Upper lobe of right lung (tissue), 1 donor: ENCODE data around the gene TMEM178B. TPM values are rescaled to one million over a fixed set of nuclear protein-coding genes. Genes with fewer than 3 reads are reported as not detected.
"Not testable (repeated sequence)": the region's sequence is repeated elsewhere in the genome, so short reads cannot be mapped to it uniquely, and the experiment has no call there.

ENCODE experiments used
- ATAC-seq: fragments of 200-7000 bp; cut with Tn5 transposase; one replicate; pipeline ENCODE4 v1.9.1; 2020; ENCODE audit warnings: mild to moderate bottlenecking, moderate library complexity
- DNase-seq: peaks from one replicate; pipeline ENCODE4 v3.0.0-alpha.2; 2020
- H3K27ac ChIP-seq: fragments of 200-600 bp; one replicate; pipeline ENCODE4 v1.8.0; 2022
- H3K27me3 ChIP-seq: fragments of 200-600 bp; one replicate; pipeline ENCODE4 v1.8.0; 2022; ENCODE audit warnings: mild to moderate bottlenecking
- H3K36me3 ChIP-seq: fragments of 200-600 bp; one replicate; pipeline ENCODE4 v1.8.0; 2022
- H3K4me1 ChIP-seq: fragments of 200-600 bp; one replicate; pipeline ENCODE4 v1.8.0; 2022
- H3K4me3 ChIP-seq: fragments of 200-600 bp; one replicate; pipeline ENCODE4 v1.8.0; 2022; ENCODE audit warnings: mild to moderate bottlenecking
- H3K9me3 ChIP-seq: fragments of 200-600 bp; one replicate; pipeline ENCODE4 v1.8.0; 2022
- CTCF ChIP-seq: fragments of 200-600 bp; IDR thresholded peaks from one replicate; pipeline ENCODE4 v1.8.0; 2022; ENCODE audit warnings: antibody characterized with exemption
- intact Hi-C: fragments of 100-400 bp; cut with DNase I; formaldehyde crosslinking; loops from one replicate; pipeline ENCODE4 v1.11.0; 2022
- total RNA-seq: library from RNA; stranded (reverse); fragmentation: NEBNext Ultra II Directional; extraction: Animal tissue kit (Norgen Biotek cat#: 25700); gene quantifications from one replicate; pipeline ENCODE4 v1.2.1, GENCODE V29; 2021
- donor health status: DM: no; HTN: yes; CAD: no; lungs with severe emphysema.

TMEM178B gene
- total RNA-seq, 1 donor from 2014 or later: 1.4 TPM

GRCh38 chr7:141328290-141328689 lies 254.4 kb downstream of the TMEM178B start:
- DNase-seq (no peak), ATAC-seq (no peak)
- TF ChIP-seq CTCF: no peak
- Histone ChIP-seq H3K27me3 (no peaks in the 10 kb centered on the region), H3K9me3 (no peaks in the 10 kb centered on the region), H3K27ac (no peak overlapping the region), H3K4me1 (no peaks in the 10 kb centered on the region), H3K4me3 (no peak overlapping the region), H3K36me3 (no peaks in the 10 kb centered on the region)
- intact Hi-C loops: no loop called here

GRCh38 chr7:141330285-141330684 lies 256.4 kb downstream of the TMEM178B start:
- H3K9me3 ChIP-seq, intact Hi-C loops, H3K4me3 ChIP-seq, H3K4me1 ChIP-seq, DNase-seq, H3K27me3 ChIP-seq, H3K27ac ChIP-seq, ATAC-seq, H3K36me3 ChIP-seq: not testable (repeated sequence)

GRCh38 chr7:141333459-141333858 lies 259.6 kb downstream of the TMEM178B start:
- no peaks in the 10 kb centered on the region for H3K27me3 ChIP-seq
- no peak for ATAC-seq
- no peak overlapping the region for H3K27ac ChIP-seq
- intact Hi-C loops: no loop called here
- DNase-seq: no peak
- no peaks in the 10 kb centered on the region for H3K4me1 ChIP-seq
- H3K36me3 ChIP-seq: no peaks in the 10 kb centered on the region
- H3K4me3 ChIP-seq: no peak overlapping the region
- TF ChIP-seq CTCF: no peak
- no peaks in the 10 kb centered on the region for H3K9me3 ChIP-seq

GRCh38 chr7:141335164-141335563 lies 261.3 kb downstream of the TMEM178B start:
- intact Hi-C loops: no loop called here
- no peaks in the 10 kb centered on the region for H3K9me3 ChIP-seq

GRCh38 chr7:141339603-141340002 lies 265.7 kb downstream of the TMEM178B start:
- intact Hi-C loops: no loop called here

More at GRCh38 chr7:141335164-141335563, 261.3 kb downstream of the TMEM178B start:
- Histone ChIP-seq H3K27me3 (no peaks in the 10 kb centered on the region), H3K4me3 (no peak overlapping the region), H3K27ac (no peak overlapping the region), H3K36me3 (no peaks in the 10 kb centered on the region), H3K4me1 (no peaks in the 10 kb centered on the region)
- ATAC-seq (no peak), DNase-seq (no peak)
- TF ChIP-seq CTCF: no peak

GRCh38 chr7:141340991-141341390 lies 267.1 kb downstream of the TMEM178B start:
- Histone ChIP-seq H3K4me3 (no peak overlapping the region), H3K27ac (no peak overlapping the region), H3K27me3 (no peaks in the 10 kb centered on the region), H3K36me3 (no peaks in the 10 kb centered on the region), H3K9me3 (no peaks in the 10 kb centered on the region), H3K4me1 (no peaks in the 10 kb centered on the region)
- intact Hi-C loops: no loop called here
- ATAC-seq: no peak
- no peak for TF ChIP-seq CTCF
- no peak for DNase-seq

More at GRCh38 chr7:141339603-141340002, 265.7 kb downstream of the TMEM178B start:
- H3K36me3 ChIP-seq: no peaks in the 10 kb centered on the region
- no peak for ATAC-seq
- no peaks in the 10 kb centered on the region for H3K4me1 ChIP-seq
- no peaks in the 10 kb centered on the region for H3K27me3 ChIP-seq
- no peak for TF ChIP-seq CTCF
- H3K27ac ChIP-seq: no peak overlapping the region
- no peaks in the 10 kb centered on the region for H3K9me3 ChIP-seq
- H3K4me3 ChIP-seq: no peak overlapping the region
- DNase-seq: no peak
